ENCODE data around the gene GALNT9. TPM values are rescaled to one million over a fixed set of nuclear protein-coding genes. Genes with fewer than 3 reads are reported as not detected.

Gene GALNT9
- polyA plus RNA-seq, 3 donors = not detected

DNA sequence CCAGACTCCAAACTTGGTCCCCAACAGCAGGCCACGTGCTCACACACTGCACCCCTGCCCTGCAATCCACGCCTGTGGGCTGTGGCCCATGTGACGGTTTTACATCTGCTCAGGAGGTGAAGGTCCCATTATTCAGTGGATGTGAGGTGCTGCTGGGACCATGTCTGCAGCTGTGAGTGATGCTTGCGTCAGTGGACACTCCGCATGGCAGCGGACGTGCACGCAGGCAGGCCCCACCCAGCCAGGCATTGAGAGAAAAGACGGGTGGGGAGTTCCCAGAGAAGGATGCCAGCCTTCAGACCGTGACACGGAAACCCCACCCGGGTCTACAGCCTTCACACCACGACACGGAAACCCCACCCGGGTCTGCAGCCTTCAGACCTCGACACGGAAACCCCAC lies 117.6 kb downstream of the GALNT9 start:
- Mint-ChIP-seq H3K4me3 (no peak overlapping the region), H3K9me3 (peaks cover 5 to 22% (median 12%) of the 10 kb centered on the region in 7 donors), H3K36me3 (no peaks in the 10 kb centered on the region), H3K4me1 (no peaks in the 10 kb centered on the region), H3K27me3 (ENCODE audit: low read depth in 3 of 3) (peaks cover 9 to 18% (median 11%) of the 10 kb centered on the region in 3 donors), H3K27ac (no peak overlapping the region)
- intact Hi-C loops (cut with micrococcal nuclease) = no loop called here
- 91% methylated on average over 13 of the region's 17 CpGs for WGBS (ENCODE audit: insufficient coverage)
- peaks cover 4 to 19% of the 10 kb centered on the region in 2 donors for H3K9me3 ChIP-seq (replicated peaks in 1 of 2; ENCODE audit: control insufficient read depth in 1 of 2, insufficient read depth in 1 of 2, low read length in 2 of 2)
- H3K36me3 ChIP-seq (replicated peaks in 1 of 2; ENCODE audit: control insufficient read depth in 1 of 2, insufficient read depth in 2 of 2, low read length in 2 of 2) = no peaks in the 10 kb centered on the region
- H3K4me2 ChIP-seq (replicated peaks; ENCODE audit: extremely low read depth, low read length, poor library complexity, severe bottlenecking) = no peak overlapping the region
- no peak overlapping the region for H3K9ac ChIP-seq (ENCODE audit: insufficient read depth, low read length, poor library complexity, severe bottlenecking)
- no peak for DNase-seq
- H2AFZ ChIP-seq (ENCODE audit: insufficient read depth, low read depth, low read length, poor library complexity, severe bottlenecking) = no peak overlapping the region
- H3K79me2 ChIP-seq (ENCODE audit: insufficient read depth, low read length) = no peaks in the 10 kb centered on the region
- no peaks in the 10 kb centered on the region for H4K20me1 ChIP-seq (ENCODE audit: insufficient read depth, low read length)
- no peak overlapping the region for H3K27ac ChIP-seq (ENCODE audit: low read depth in 1 of 2, low read length in 2 of 2)
- no peaks in the 10 kb centered on the region for H3K27me3 ChIP-seq (ENCODE audit: control insufficient read depth in 2 of 2, insufficient read depth in 2 of 2, low read length in 2 of 2)
- no peaks in the 10 kb centered on the region for H3K4me1 ChIP-seq (ENCODE audit: control insufficient read depth in 1 of 2, insufficient read depth in 2 of 2, low read length in 2 of 2)
- TF ChIP-seq, protein P1, sequence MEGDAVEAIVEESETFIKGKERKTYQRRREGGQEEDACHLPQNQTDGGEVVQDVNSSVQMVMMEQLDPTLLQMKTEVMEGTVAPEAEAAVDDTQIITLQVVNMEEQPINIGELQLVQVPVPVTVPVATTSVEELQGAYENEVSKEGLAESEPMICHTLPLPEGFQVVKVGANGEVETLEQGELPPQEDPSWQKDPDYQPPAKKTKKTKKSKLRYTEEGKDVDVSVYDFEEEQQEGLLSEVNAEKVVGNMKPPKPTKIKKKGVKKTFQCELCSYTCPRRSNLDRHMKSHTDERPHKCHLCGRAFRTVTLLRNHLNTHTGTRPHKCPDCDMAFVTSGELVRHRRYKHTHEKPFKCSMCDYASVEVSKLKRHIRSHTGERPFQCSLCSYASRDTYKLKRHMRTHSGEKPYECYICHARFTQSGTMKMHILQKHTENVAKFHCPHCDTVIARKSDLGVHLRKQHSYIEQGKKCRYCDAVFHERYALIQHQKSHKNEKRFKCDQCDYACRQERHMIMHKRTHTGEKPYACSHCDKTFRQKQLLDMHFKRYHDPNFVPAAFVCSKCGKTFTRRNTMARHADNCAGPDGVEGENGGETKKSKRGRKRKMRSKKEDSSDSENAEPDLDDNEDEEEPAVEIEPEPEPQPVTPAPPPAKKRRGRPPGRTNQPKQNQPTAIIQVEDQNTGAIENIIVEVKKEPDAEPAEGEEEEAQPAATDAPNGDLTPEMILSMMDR (IDR thresholded peaks at IDR 0.05) = no peak
- no peak overlapping the region for H3K4me3 ChIP-seq (replicated peaks in 1 of 3; ENCODE audit: low read depth in 2 of 3, low read length in 3 of 3)

DNA sequence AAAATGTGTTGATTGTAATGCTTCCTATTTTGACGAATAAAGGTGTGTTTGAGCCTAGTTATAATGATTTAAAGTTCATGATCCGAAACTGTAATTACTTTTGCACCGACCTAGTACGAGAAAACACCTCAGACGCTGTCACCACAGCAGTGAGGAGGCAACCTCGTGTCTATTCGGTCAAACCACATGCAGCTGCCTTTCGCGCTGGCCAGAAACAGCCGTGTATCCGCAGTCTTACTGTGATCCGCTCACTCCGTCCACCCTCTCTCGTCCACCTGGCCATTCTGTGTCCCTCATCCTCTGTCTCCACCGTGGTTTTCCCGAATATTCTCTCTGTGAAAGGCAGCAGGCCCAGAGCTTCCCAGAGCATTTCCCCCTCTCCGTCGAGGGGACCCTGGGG lies 118.1 kb downstream of the GALNT9 start:
- Histone ChIP-seq H2AFZ (ENCODE audit: insufficient read depth, low read depth, low read length, poor library complexity, severe bottlenecking) (no peak overlapping the region), H3K27ac (ENCODE audit: low read depth in 1 of 2, low read length in 2 of 2) (no peak overlapping the region), H3K27me3 (ENCODE audit: control insufficient read depth in 2 of 2, insufficient read depth in 2 of 2, low read length in 2 of 2) (peaks cover 0 to 3% of the 10 kb centered on the region in 2 donors), H3K9ac (ENCODE audit: insufficient read depth, low read length, poor library complexity, severe bottlenecking) (no peak overlapping the region), H3K4me3 (replicated peaks in 1 of 3; ENCODE audit: low read depth in 2 of 3, low read length in 3 of 3) (no peak overlapping the region), H3K36me3 (replicated peaks in 1 of 2; ENCODE audit: control insufficient read depth in 1 of 2, insufficient read depth in 2 of 2, low read length in 2 of 2) (no peaks in the 10 kb centered on the region), H3K79me2 (ENCODE audit: insufficient read depth, low read length) (no peaks in the 10 kb centered on the region), H3K4me2 (replicated peaks; ENCODE audit: extremely low read depth, low read length, poor library complexity, severe bottlenecking) (no peak overlapping the region), H3K4me1 (ENCODE audit: control insufficient read depth in 1 of 2, insufficient read depth in 2 of 2, low read length in 2 of 2) (no peaks in the 10 kb centered on the region), H4K20me1 (ENCODE audit: insufficient read depth, low read length) (no peaks in the 10 kb centered on the region), H3K9me3 (replicated peaks in 1 of 2; ENCODE audit: control insufficient read depth in 1 of 2, insufficient read depth in 1 of 2, low read length in 2 of 2) (peaks cover 4 to 19% of the 10 kb centered on the region in 2 donors)
- no peak for DNase-seq
- no peak overlapping the region for H3K4me3 Mint-ChIP-seq
- WGBS (ENCODE audit: insufficient coverage) = 88% methylated on average over 18 of the region's 18 CpGs
- peaks cover 12 to 23% (median 16%) of the 10 kb centered on the region in 3 donors for H3K27me3 Mint-ChIP-seq (ENCODE audit: low read depth in 3 of 3)
- H3K27ac Mint-ChIP-seq = no peak overlapping the region
- no peaks in the 10 kb centered on the region for H3K36me3 Mint-ChIP-seq
- intact Hi-C loops (cut with micrococcal nuclease) = no loop called here
- TF ChIP-seq, protein P1 (IDR thresholded peaks at IDR 0.05) = no peak
- peaks cover 5 to 23% (median 12%) of the 10 kb centered on the region in 7 donors for H3K9me3 Mint-ChIP-seq
- no peaks in the 10 kb centered on the region for H3K4me1 Mint-ChIP-seq
